OCI-LY7 (cell line): Measurements from ENCODE around the gene MTMR4. TPM values are rescaled to one million over a fixed set of nuclear protein-coding genes. Genes with fewer than 3 reads are reported as not detected.

Source experiments
- BruUV-seq: library from RNA; stranded (reverse); fragments of 400-500 nt; replicated peaks from 2 replicates; lab custom pipeline; 2021; lab: Mats Ljungman, UMichigan
- CTCF ChIA-PET: fragments of 300-600 bp; sonication (Branson Sonifier 250); formaldehyde crosslinking; loops from one replicate; lab custom pipeline; 2022; ENCODE audit warnings: antibody characterized with exemption; ENCODE audit not compliant: unreplicated experiment; lab: Charles Lee
- POLR2A ChIA-PET: fragments of 300-600 bp; sonication (Branson Sonifier 250); formaldehyde crosslinking; loops from one replicate; lab custom pipeline; 2022; ENCODE audit warnings: antibody characterized with exemption; lab: Charles Lee
- DNase-seq: peaks from one replicate; pipeline ENCODE4 v3.0.0-alpha.2; 2015; ENCODE audit warnings: low spot score
- H2AFZ ChIP-seq: fragments of 200-600 bp; sonication (generic), shearing (Covaris generic); 2 replicates; pipeline ENCODE4 v1.6.1; 2014; ENCODE audit warnings: mild to moderate bottlenecking, antibody characterized with exemption, low read length, moderate library complexity
- H3K27ac ChIP-seq: fragments of 200-600 bp; sonication (generic); 2 replicates; pipeline ENCODE4 v1.5.1; 2014; ENCODE audit warnings: mixed run types, low read depth, mild to moderate bottlenecking, moderate library complexity, low read length, inconsistent platforms; ENCODE audit not compliant: poor library complexity, severe bottlenecking
- H3K36me3 ChIP-seq: fragments of 200-600 bp; sonication (generic); 2 replicates; pipeline ENCODE4 v1.6.1; 2014; ENCODE audit warnings: mild to moderate bottlenecking, antibody characterized with exemption, low read length, moderate library complexity, mixed read lengths; ENCODE audit not compliant: insufficient read depth
- H3K4me1 ChIP-seq: fragments of 200-600 bp; sonication (generic); 2 replicates; pipeline ENCODE4 v1.5.1; 2014; ENCODE audit warnings: mild to moderate bottlenecking, low read length; ENCODE audit not compliant: insufficient read depth, poor library complexity, severe bottlenecking
- H3K4me2 ChIP-seq: fragments of 200-600 bp; sonication (generic); 2 replicates; pipeline ENCODE4 v1.6.1; 2014; ENCODE audit warnings: mild to moderate bottlenecking, low read length
- H3K4me3 ChIP-seq: fragments of 200-600 bp; sonication (generic); 2 replicates; pipeline ENCODE4 v1.5.1; 2014; ENCODE audit warnings: mild to moderate bottlenecking, low read depth, low read length; ENCODE audit not compliant: poor library complexity, severe bottlenecking
- H3K79me2 ChIP-seq: fragments of 200-600 bp; sonication (generic); 2 replicates; pipeline ENCODE4 v1.6.1; 2016; ENCODE audit warnings: low read depth, mild to moderate bottlenecking, low read length, moderate library complexity, mixed read lengths; ENCODE audit not compliant: insufficient read depth
- H3K9me2 ChIP-seq: fragments of 200-600 bp; sonication (generic); 2 replicates; pipeline ENCODE4 v1.6.1; 2016; ENCODE audit warnings: mild to moderate bottlenecking, low read length, mixed read lengths; ENCODE audit not compliant: insufficient read depth
- H3K9me3 ChIP-seq: fragments of 200-600 bp; sonication (generic); 2 replicates; pipeline ENCODE4 v1.6.1; 2014; ENCODE audit warnings: mild to moderate bottlenecking, mixed run types, low read length, mixed read lengths
- H4K20me1 ChIP-seq: fragments of 200-600 bp; sonication (generic); 2 replicates; pipeline ENCODE4 v1.6.1; 2014; ENCODE audit warnings: mild to moderate bottlenecking, antibody characterized with exemption, low read length, moderate library complexity, mixed read lengths; ENCODE audit not compliant: insufficient read depth
- CTCF ChIP-seq: fragments of 200-600 bp; sonication (generic); conservative IDR thresholded peaks from 2 replicates; pipeline ENCODE4 v1.5.1; 2014; ENCODE audit warnings: mild to moderate bottlenecking, antibody characterized with exemption, low read length, moderate library complexity, mixed read lengths
- EZH2phosphoT487 ChIP-seq: fragments of 200-600 bp; sonication (generic); IDR thresholded peaks from 2 replicates; pipeline ENCODE4 v1.6.1; 2018; ENCODE audit warnings: low read depth, borderline replicate concordance, mild to moderate bottlenecking, mixed run types, antibody characterized with exemption, low read length, moderate library complexity, mixed read lengths
- intact Hi-C: fragments of 100-400 bp; cut with micrococcal nuclease; formaldehyde crosslinking; loops from one replicate; pipeline ENCODE4 v1.10.0; 2022; ENCODE audit not compliant: unreplicated experiment
- total RNA-seq, 2 experiments: library from RNA; depleted of rRNA in 1 of 2; stranded (reverse); fragments of >200 nt in 1 of 2; shearing (Covaris generic) in 1 of 2; gene quantifications; 2 replicates each; pipeline ENCODE4 v1.2.3, GENCODE V29; 2014 to 2022

Gene MTMR4
- total RNA-seq, 2 experiments from 2014 or later: 37.0 to 61.1 TPM

DNA sequence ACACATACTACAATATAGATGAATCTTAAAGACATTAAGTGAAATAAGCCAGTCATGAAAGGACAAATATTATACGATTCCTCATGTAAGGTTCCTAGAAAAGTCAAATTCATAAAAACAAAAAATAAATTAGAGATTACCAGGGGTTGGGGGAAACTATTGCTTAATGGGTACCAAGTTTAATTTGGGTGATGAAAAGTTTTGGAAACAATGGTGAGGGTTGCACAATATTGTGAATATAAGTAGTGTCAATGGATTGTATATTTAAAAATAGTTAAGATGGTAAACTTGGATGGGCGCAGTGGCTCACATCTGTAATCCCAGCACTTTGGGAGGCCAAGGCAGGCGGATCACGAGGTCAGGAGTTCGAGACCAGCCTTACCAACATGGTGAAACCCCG, 44.1 kb downstream of the MTMR4 start:
- no peak overlapping the region for H3K4me3 ChIP-seq
- H3K9me2 ChIP-seq: no peaks in the 10 kb centered on the region
- H3K4me1 ChIP-seq: no peaks in the 10 kb centered on the region
- no peak for TF ChIP-seq CTCF
- TF ChIP-seq EZH2phosphoT487: no peak
- POLR2A ChIA-PET: interaction anchor here (0.6 kb wide), 1 partner anchor 317 kb away, joined by 5 read pairs; no protein-coding TSS in a partner anchor
- intact Hi-C loops: no loop called here
- no peaks in the 10 kb centered on the region for H3K79me2 ChIP-seq
- H4K20me1 ChIP-seq: no peaks in the 10 kb centered on the region
- H3K27ac ChIP-seq: no peak overlapping the region
- no peak overlapping the region for H3K4me2 ChIP-seq
- no peaks in the 10 kb centered on the region for H3K36me3 ChIP-seq
- no peak for DNase-seq
- BruUV-seq: no TSS peak
- H2AFZ ChIP-seq: no peak overlapping the region
- H3K9me3 ChIP-seq: no peaks in the 10 kb centered on the region
- CTCF ChIA-PET: no interaction called here

DNA sequence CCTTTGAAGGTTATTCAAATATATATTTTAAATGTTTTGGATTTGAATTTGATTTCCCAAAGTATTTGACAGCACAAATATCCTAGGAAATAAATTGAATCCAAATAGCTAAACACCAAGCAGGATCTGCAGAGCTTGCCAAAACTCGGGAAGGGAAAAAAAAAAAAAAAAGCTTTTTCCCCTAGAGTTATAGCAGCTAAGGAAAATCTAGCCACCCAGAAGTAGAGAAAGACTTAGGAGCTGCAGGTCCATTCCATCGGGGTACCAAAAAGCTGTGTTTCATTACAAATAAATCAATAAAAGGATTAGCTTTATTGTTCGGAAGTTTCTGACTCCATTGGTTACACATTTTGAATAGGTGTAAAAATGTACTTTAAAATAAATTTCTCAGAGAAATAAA, 45.5 kb downstream of the MTMR4 start:
- no peaks in the 10 kb centered on the region for H3K9me2 ChIP-seq
- no peaks in the 10 kb centered on the region for H3K79me2 ChIP-seq
- no peaks in the 10 kb centered on the region for H3K4me1 ChIP-seq
- no peak overlapping the region for H3K4me3 ChIP-seq
- H3K27ac ChIP-seq: no peak overlapping the region
- no peaks in the 10 kb centered on the region for H4K20me1 ChIP-seq
- TF ChIP-seq CTCF (no peak), EZH2phosphoT487 (0 out of 2 replicates have a peak, but pooled peaks have one; percentile 10)
- CTCF ChIA-PET: no interaction called here
- H3K4me2 ChIP-seq: no peak overlapping the region
- DNase-seq: no peak
- no peak overlapping the region for H2AFZ ChIP-seq
- POLR2A ChIA-PET: interaction anchor here (0.7 kb wide), 1 partner anchor 289 kb away, joined by 4 read pairs; no protein-coding TSS in a partner anchor
- no peaks in the 10 kb centered on the region for H3K36me3 ChIP-seq
- no peaks in the 10 kb centered on the region for H3K9me3 ChIP-seq
- no TSS peak for BruUV-seq
- intact Hi-C loops: no loop called here

GRCh38 chr17:58455491-58455890, 58.9 kb downstream of the MTMR4 start:
- Histone ChIP-seq H3K79me2 (no peaks in the 10 kb centered on the region), H3K27ac (no peak overlapping the region), H2AFZ (no peak overlapping the region), H3K4me2 (no peak overlapping the region), H3K36me3 (no peaks in the 10 kb centered on the region), H3K9me3 (no peaks in the 10 kb centered on the region), H3K4me1 (no peaks in the 10 kb centered on the region), H3K9me2 (no peaks in the 10 kb centered on the region), H4K20me1 (no peaks in the 10 kb centered on the region), H3K4me3 (no peak overlapping the region)
- CTCF ChIA-PET: no interaction called here
- no TSS peak for BruUV-seq
- TF ChIP-seq EZH2phosphoT487 (no peak), CTCF (no peak)
- POLR2A ChIA-PET: no interaction called here
- intact Hi-C loops: no loop called here
- no peak for DNase-seq
